ENCODE data around the gene ADAMTS2.

- no peak for TF ChIP-seq CTCF (conservative IDR thresholded peaks at IDR 0.05; ENCODE audit: low read depth in 2 of 2)
- TF ChIP-seq JUNB (IDR thresholded peaks at IDR 0.05; ENCODE audit: unreplicated experiment): no peak
- no peak for TF ChIP-seq ZNF462 (CRISPR knock-in tag; IDR thresholded peaks at IDR 0.05)
- TF ChIP-seq CREB1 (CRISPR knock-in tag; IDR thresholded peaks at IDR 0.05; ENCODE audit: low read depth): no peak
- TF ChIP-seq POLR2AphosphoS5 (IDR thresholded peaks at IDR 0.05; ENCODE audit: low read depth): no peak
- TF ChIP-seq, protein P1, sequence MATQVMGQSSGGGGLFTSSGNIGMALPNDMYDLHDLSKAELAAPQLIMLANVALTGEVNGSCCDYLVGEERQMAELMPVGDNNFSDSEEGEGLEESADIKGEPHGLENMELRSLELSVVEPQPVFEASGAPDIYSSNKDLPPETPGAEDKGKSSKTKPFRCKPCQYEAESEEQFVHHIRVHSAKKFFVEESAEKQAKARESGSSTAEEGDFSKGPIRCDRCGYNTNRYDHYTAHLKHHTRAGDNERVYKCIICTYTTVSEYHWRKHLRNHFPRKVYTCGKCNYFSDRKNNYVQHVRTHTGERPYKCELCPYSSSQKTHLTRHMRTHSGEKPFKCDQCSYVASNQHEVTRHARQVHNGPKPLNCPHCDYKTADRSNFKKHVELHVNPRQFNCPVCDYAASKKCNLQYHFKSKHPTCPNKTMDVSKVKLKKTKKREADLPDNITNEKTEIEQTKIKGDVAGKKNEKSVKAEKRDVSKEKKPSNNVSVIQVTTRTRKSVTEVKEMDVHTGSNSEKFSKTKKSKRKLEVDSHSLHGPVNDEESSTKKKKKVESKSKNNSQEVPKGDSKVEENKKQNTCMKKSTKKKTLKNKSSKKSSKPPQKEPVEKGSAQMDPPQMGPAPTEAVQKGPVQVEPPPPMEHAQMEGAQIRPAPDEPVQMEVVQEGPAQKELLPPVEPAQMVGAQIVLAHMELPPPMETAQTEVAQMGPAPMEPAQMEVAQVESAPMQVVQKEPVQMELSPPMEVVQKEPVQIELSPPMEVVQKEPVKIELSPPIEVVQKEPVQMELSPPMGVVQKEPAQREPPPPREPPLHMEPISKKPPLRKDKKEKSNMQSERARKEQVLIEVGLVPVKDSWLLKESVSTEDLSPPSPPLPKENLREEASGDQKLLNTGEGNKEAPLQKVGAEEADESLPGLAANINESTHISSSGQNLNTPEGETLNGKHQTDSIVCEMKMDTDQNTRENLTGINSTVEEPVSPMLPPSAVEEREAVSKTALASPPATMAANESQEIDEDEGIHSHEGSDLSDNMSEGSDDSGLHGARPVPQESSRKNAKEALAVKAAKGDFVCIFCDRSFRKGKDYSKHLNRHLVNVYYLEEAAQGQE (IDR thresholded peaks at IDR 0.05; ENCODE audit: unreplicated experiment): no peak
- no peak for TF ChIP-seq EZH2 (IDR thresholded peaks at IDR 0.05; ENCODE audit: low read depth, unreplicated experiment)
- no peak for TF ChIP-seq EZH2phosphoT487 (IDR thresholded peaks at IDR 0.05; ENCODE audit: unreplicated experiment)
- no peak for TF ChIP-seq ZNF331 (CRISPR knock-in tag; IDR thresholded peaks at IDR 0.05; ENCODE audit: low read depth)
- TF ChIP-seq STAT1 (IDR thresholded peaks at IDR 0.05; ENCODE audit: unreplicated experiment): no peak
- TF ChIP-seq, protein P2, sequence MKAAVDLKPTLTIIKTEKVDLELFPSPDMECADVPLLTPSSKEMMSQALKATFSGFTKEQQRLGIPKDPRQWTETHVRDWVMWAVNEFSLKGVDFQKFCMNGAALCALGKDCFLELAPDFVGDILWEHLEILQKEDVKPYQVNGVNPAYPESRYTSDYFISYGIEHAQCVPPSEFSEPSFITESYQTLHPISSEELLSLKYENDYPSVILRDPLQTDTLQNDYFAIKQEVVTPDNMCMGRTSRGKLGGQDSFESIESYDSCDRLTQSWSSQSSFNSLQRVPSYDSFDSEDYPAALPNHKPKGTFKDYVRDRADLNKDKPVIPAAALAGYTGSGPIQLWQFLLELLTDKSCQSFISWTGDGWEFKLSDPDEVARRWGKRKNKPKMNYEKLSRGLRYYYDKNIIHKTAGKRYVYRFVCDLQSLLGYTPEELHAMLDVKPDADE (IDR thresholded peaks at IDR 0.05): no peak
Observed at GRCh38 chr5:179222246-179223017, 122.8 kb downstream of the ADAMTS2 start.

Data from GM23338 (cell line).